OCI-LY7 (cell line): ENCODE data around the gene PPARGC1A. TPM values are rescaled to one million over a fixed set of nuclear protein-coding genes. Genes with fewer than 3 reads are reported as not detected.

Source experiments
- BruUV-seq: library from RNA; stranded (reverse); fragments of 400-500 nt; replicated peaks from 2 replicates; lab custom pipeline; 2021; lab: Mats Ljungman, UMichigan
- CTCF ChIA-PET: fragments of 300-600 bp; sonication (Branson Sonifier 250); formaldehyde crosslinking; loops from one replicate; lab custom pipeline; 2022; ENCODE audit warnings: antibody characterized with exemption; ENCODE audit not compliant: unreplicated experiment; lab: Charles Lee
- POLR2A ChIA-PET: fragments of 300-600 bp; sonication (Branson Sonifier 250); formaldehyde crosslinking; loops from one replicate; lab custom pipeline; 2022; ENCODE audit warnings: antibody characterized with exemption; lab: Charles Lee
- DNase-seq: peaks from one replicate; pipeline ENCODE4 v3.0.0-alpha.2; 2015; ENCODE audit warnings: low spot score
- H2AFZ ChIP-seq: fragments of 200-600 bp; sonication (generic), shearing (Covaris generic); 2 replicates; pipeline ENCODE4 v1.6.1; 2014; ENCODE audit warnings: mild to moderate bottlenecking, antibody characterized with exemption, low read length, moderate library complexity
- H3K27ac ChIP-seq: fragments of 200-600 bp; sonication (generic); 2 replicates; pipeline ENCODE4 v1.5.1; 2014; ENCODE audit warnings: mixed run types, low read depth, mild to moderate bottlenecking, moderate library complexity, low read length, inconsistent platforms; ENCODE audit not compliant: poor library complexity, severe bottlenecking
- H3K36me3 ChIP-seq: fragments of 200-600 bp; sonication (generic); 2 replicates; pipeline ENCODE4 v1.6.1; 2014; ENCODE audit warnings: mild to moderate bottlenecking, antibody characterized with exemption, low read length, moderate library complexity, mixed read lengths; ENCODE audit not compliant: insufficient read depth
- H3K4me1 ChIP-seq: fragments of 200-600 bp; sonication (generic); 2 replicates; pipeline ENCODE4 v1.5.1; 2014; ENCODE audit warnings: mild to moderate bottlenecking, low read length; ENCODE audit not compliant: insufficient read depth, poor library complexity, severe bottlenecking
- H3K4me2 ChIP-seq: fragments of 200-600 bp; sonication (generic); 2 replicates; pipeline ENCODE4 v1.6.1; 2014; ENCODE audit warnings: mild to moderate bottlenecking, low read length
- H3K4me3 ChIP-seq: fragments of 200-600 bp; sonication (generic); 2 replicates; pipeline ENCODE4 v1.5.1; 2014; ENCODE audit warnings: mild to moderate bottlenecking, low read depth, low read length; ENCODE audit not compliant: poor library complexity, severe bottlenecking
- H3K79me2 ChIP-seq: fragments of 200-600 bp; sonication (generic); 2 replicates; pipeline ENCODE4 v1.6.1; 2016; ENCODE audit warnings: low read depth, mild to moderate bottlenecking, low read length, moderate library complexity, mixed read lengths; ENCODE audit not compliant: insufficient read depth
- H3K9me2 ChIP-seq: fragments of 200-600 bp; sonication (generic); 2 replicates; pipeline ENCODE4 v1.6.1; 2016; ENCODE audit warnings: mild to moderate bottlenecking, low read length, mixed read lengths; ENCODE audit not compliant: insufficient read depth
- H3K9me3 ChIP-seq: fragments of 200-600 bp; sonication (generic); 2 replicates; pipeline ENCODE4 v1.6.1; 2014; ENCODE audit warnings: mild to moderate bottlenecking, mixed run types, low read length, mixed read lengths
- H4K20me1 ChIP-seq: fragments of 200-600 bp; sonication (generic); 2 replicates; pipeline ENCODE4 v1.6.1; 2014; ENCODE audit warnings: mild to moderate bottlenecking, antibody characterized with exemption, low read length, moderate library complexity, mixed read lengths; ENCODE audit not compliant: insufficient read depth
- EZH2phosphoT487 ChIP-seq: fragments of 200-600 bp; sonication (generic); IDR thresholded peaks from 2 replicates; pipeline ENCODE4 v1.6.1; 2018; ENCODE audit warnings: low read depth, borderline replicate concordance, mild to moderate bottlenecking, mixed run types, antibody characterized with exemption, low read length, moderate library complexity, mixed read lengths
- intact Hi-C: fragments of 100-400 bp; cut with micrococcal nuclease; formaldehyde crosslinking; loops from one replicate; pipeline ENCODE4 v1.10.0; 2022; ENCODE audit not compliant: unreplicated experiment
- total RNA-seq, 2 experiments: library from RNA; depleted of rRNA in 1 of 2; stranded (reverse); fragments of >200 nt in 1 of 2; shearing (Covaris generic) in 1 of 2; gene quantifications; 2 replicates each; pipeline ENCODE4 v1.2.3, GENCODE V29; 2014 to 2022
- TF ChIP-seq, protein P1 (sequence below): fragments of 200-600 bp; sonication (generic); conservative IDR thresholded peaks from 2 replicates; pipeline ENCODE4 v1.5.1; 2014; ENCODE audit warnings: mild to moderate bottlenecking, antibody characterized with exemption, low read length, moderate library complexity, mixed read lengths

PPARGC1A gene
- total RNA-seq, 2 experiments from 2014 or later: 0.40 TPM; not detected in 1

DNA sequence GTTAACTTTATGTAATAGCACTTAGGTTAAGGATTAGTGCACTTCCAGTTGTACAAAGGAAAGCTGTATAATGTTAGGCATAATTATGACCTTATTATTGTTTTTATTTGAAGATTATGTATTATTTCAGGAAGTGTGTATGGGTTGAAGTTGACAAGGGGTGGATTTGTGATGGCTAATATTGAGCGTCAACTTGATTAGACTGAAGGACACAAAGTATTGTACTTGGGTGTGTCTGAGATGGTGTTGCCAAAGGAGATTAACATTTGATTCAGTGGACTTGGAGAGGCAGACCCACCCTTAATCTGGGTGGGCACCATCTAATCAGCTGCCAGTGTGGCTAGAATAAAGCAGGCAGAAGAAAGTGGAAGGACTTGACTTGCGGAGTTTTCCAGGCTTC lies 127.3 kb downstream of the PPARGC1A start:
- CTCF ChIA-PET: no interaction called here
- H3K9me2 ChIP-seq: no peaks in the 10 kb centered on the region
- H3K4me3 ChIP-seq: no peak overlapping the region
- no peak overlapping the region for H3K4me2 ChIP-seq
- intact Hi-C loops: no loop called here
- H3K27ac ChIP-seq: no peak overlapping the region
- no peak overlapping the region for H2AFZ ChIP-seq
- no peaks in the 10 kb centered on the region for H3K4me1 ChIP-seq
- no peaks in the 10 kb centered on the region for H4K20me1 ChIP-seq
- no peaks in the 10 kb centered on the region for H3K36me3 ChIP-seq
- POLR2A ChIA-PET: interaction anchor here (0.7 kb wide), 1 partner anchor 968 kb away, joined by 3 read pairs; no protein-coding TSS in a partner anchor
- H3K9me3 ChIP-seq: no peaks in the 10 kb centered on the region
- BruUV-seq: no TSS peak
- TF ChIP-seq, protein P1, sequence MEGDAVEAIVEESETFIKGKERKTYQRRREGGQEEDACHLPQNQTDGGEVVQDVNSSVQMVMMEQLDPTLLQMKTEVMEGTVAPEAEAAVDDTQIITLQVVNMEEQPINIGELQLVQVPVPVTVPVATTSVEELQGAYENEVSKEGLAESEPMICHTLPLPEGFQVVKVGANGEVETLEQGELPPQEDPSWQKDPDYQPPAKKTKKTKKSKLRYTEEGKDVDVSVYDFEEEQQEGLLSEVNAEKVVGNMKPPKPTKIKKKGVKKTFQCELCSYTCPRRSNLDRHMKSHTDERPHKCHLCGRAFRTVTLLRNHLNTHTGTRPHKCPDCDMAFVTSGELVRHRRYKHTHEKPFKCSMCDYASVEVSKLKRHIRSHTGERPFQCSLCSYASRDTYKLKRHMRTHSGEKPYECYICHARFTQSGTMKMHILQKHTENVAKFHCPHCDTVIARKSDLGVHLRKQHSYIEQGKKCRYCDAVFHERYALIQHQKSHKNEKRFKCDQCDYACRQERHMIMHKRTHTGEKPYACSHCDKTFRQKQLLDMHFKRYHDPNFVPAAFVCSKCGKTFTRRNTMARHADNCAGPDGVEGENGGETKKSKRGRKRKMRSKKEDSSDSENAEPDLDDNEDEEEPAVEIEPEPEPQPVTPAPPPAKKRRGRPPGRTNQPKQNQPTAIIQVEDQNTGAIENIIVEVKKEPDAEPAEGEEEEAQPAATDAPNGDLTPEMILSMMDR: no peak
- no peak for TF ChIP-seq EZH2phosphoT487
- no peaks in the 10 kb centered on the region for H3K79me2 ChIP-seq
- DNase-seq: no peak

DNA sequence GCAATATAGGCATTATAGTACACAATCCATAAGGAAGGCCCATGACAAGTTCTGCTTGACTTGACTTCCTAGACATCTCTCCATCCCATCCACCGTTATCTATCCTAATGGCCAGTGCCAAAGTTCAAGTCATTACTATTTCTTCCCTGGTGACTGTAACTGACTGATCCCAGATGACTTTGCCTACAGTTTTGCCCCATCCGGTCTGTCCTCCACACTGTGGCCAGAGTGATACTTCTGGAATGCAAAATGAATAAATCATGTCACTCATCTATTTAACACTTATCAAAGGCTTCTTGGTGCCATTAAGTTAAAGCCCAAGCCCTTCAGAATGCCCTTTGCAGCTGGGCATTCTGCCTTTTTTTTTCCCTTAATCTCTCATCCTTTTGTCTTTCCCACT lies 130.8 kb downstream of the PPARGC1A start:
- no peak overlapping the region for H2AFZ ChIP-seq
- H3K4me3 ChIP-seq: no peak overlapping the region
- TF ChIP-seq, protein P1: no peak
- TF ChIP-seq EZH2phosphoT487: no peak
- H3K27ac ChIP-seq: no peak overlapping the region
- no peaks in the 10 kb centered on the region for H3K79me2 ChIP-seq
- POLR2A ChIA-PET: no interaction called here
- DNase-seq: no peak
- intact Hi-C loops: no loop called here
- no peak overlapping the region for H3K4me2 ChIP-seq
- H3K9me2 ChIP-seq: no peaks in the 10 kb centered on the region
- H3K4me1 ChIP-seq: no peaks in the 10 kb centered on the region
- no peaks in the 10 kb centered on the region for H3K36me3 ChIP-seq
- CTCF ChIA-PET: no interaction called here
- no peaks in the 10 kb centered on the region for H4K20me1 ChIP-seq
- no peaks in the 10 kb centered on the region for H3K9me3 ChIP-seq
- no TSS peak for BruUV-seq

DNA sequence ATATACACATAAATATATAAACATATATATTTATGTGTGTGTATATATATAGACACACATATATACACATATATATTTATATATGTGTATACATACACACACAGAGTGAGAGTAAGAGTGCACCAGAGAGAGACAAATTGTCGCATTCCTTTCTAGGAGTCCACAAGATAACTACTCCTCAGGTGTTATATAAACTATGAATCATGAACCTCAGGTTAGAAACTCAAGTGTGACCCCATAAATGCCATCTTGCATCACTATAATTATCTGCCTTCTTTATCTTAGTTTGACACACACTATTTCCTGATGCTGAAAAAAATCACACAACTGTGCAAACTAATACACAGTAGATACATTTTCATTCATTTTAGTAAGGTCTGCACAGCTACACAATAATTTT lies 135.2 kb downstream of the PPARGC1A start:
- no peaks in the 10 kb centered on the region for H4K20me1 ChIP-seq
- no peaks in the 10 kb centered on the region for H3K9me2 ChIP-seq
- no TSS peak for BruUV-seq
- no peak overlapping the region for H2AFZ ChIP-seq
- no peaks in the 10 kb centered on the region for H3K36me3 ChIP-seq
- no peak overlapping the region for H3K4me2 ChIP-seq
- H3K79me2 ChIP-seq: no peaks in the 10 kb centered on the region
- TF ChIP-seq, protein P1: no peak
- no peak for TF ChIP-seq EZH2phosphoT487
- no peaks in the 10 kb centered on the region for H3K4me1 ChIP-seq
- POLR2A ChIA-PET: no interaction called here
- CTCF ChIA-PET: no interaction called here
- no peak for DNase-seq
- intact Hi-C loops: no loop called here
- no peaks in the 10 kb centered on the region for H3K9me3 ChIP-seq
- H3K27ac ChIP-seq: no peak overlapping the region
- no peak overlapping the region for H3K4me3 ChIP-seq
